Panc1 (cell line): ENCODE measurements around the gene SRMS. TPM values are rescaled to one million over a fixed set of nuclear protein-coding genes. Genes with fewer than 3 reads are reported as not detected.

Experiments
- ATAC-seq: fragments of 200-7000 bp; cut with Tn5 transposase; 2 replicates; pipeline ENCODE4 v1.9.1; 2020; ENCODE audit warnings: mild to moderate bottlenecking, moderate library complexity
- BruUV-seq: library from RNA; stranded (reverse); fragments of 400-500 nt; replicated peaks from 2 replicates; lab custom pipeline; 2021; lab: Mats Ljungman, UMichigan
- CTCF ChIA-PET: fragments of 300-600 bp; sonication (Branson Sonifier 250); formaldehyde crosslinking; loops from one replicate; lab custom pipeline; 2022; ENCODE audit warnings: antibody characterized with exemption; lab: Charles Lee
- POLR2A ChIA-PET: fragments of 300-600 bp; sonication (Branson Sonifier 250); formaldehyde crosslinking; loops from one replicate; lab custom pipeline; 2022; ENCODE audit warnings: antibody characterized with exemption; lab: Charles Lee
- DNase-seq: peaks from one replicate; pipeline ENCODE4 v3.0.0-alpha.2; 2010; ENCODE audit warnings: low read depth, low spot score
- H3K27ac ChIP-seq: 2 replicates; pipeline ENCODE4 v1.5.1; 2011; ENCODE audit warnings: mild to moderate bottlenecking, low read length, inconsistent platforms
- H3K27me3 ChIP-seq: fragments of 200-500 bp; sonication (Bioruptor generic); 2 replicates; pipeline ENCODE4 v1.6.0; 2014; ENCODE audit warnings: low read length, inconsistent platforms; ENCODE audit not compliant: control insufficient read depth, insufficient read depth
- H3K36me3 ChIP-seq: fragments of 200-500 bp; sonication (Bioruptor generic); 2 replicates; pipeline ENCODE4 v1.5.1; 2014; ENCODE audit warnings: inconsistent platforms, mild to moderate bottlenecking, low read length, moderate library complexity; ENCODE audit not compliant: control insufficient read depth, insufficient read depth
- H3K4me1 ChIP-seq: 2 replicates; pipeline ENCODE4 v1.5.1; 2011; ENCODE audit warnings: inconsistent platforms, mild to moderate bottlenecking, low read length, moderate library complexity; ENCODE audit not compliant: control insufficient read depth, insufficient read depth
- H3K4me3 ChIP-seq, 2 experiments: 2 replicates each; pipeline ENCODE4 v1.5.1; 2011 to 2012; ENCODE audit warnings: low read depth in 2 of 2, low read length in 2 of 2, mild to moderate bottlenecking in 2 of 2, inconsistent platforms in 1 of 2, moderate library complexity in 1 of 2
- H3K9me3 ChIP-seq: fragments of 200-500 bp; sonication (Bioruptor generic); 2 replicates; pipeline ENCODE4 v1.5.1; 2014; ENCODE audit warnings: low read depth, mild to moderate bottlenecking, inconsistent platforms, low read length, moderate library complexity; ENCODE audit not compliant: control insufficient read depth, insufficient read depth
- CTCF ChIP-seq: fragments of 450-650 bp; IDR thresholded peaks from 2 replicates; pipeline ENCODE4 v1.5.1; 2017; ENCODE audit warnings: mild to moderate bottlenecking
- POLR2AphosphoS5 ChIP-seq: IDR thresholded peaks from 2 replicates; pipeline ENCODE4 v1.6.1; 2012; ENCODE audit warnings: mild to moderate bottlenecking, low read depth, low read length, moderate library complexity
- SIN3A ChIP-seq: IDR thresholded peaks from 2 replicates; pipeline ENCODE4 v1.6.1; 2012; ENCODE audit warnings: low read depth, mild to moderate bottlenecking, low read length, moderate library complexity, borderline replicate concordance; ENCODE audit not compliant: insufficient read depth
- TCF7L2 ChIP-seq: IDR thresholded peaks from 2 replicates; pipeline ENCODE4 v1.6.1; 2011; ENCODE audit warnings: mild to moderate bottlenecking, low read depth, low read length, inconsistent platforms
- in situ Hi-C: cut with HindIII; loops from 2 replicates; pipeline ENCODE4 v1.10.0; 2016; ENCODE audit warnings: low sequenced_read_pairs, low pct_unique_long_range_greater_than_20kb
- intact Hi-C: fragments of 100-400 bp; cut with micrococcal nuclease; formaldehyde crosslinking; loops from one replicate; pipeline ENCODE4 v1.10.0; 2022; ENCODE audit not compliant: unreplicated experiment
- total RNA-seq: library from RNA; stranded (reverse); gene quantifications from one replicate; pipeline ENCODE4 v1.2.1, GENCODE V29; 2021; ENCODE audit not compliant: unreplicated experiment
- TF ChIP-seq, protein P1 (sequence below), 2 experiments: IDR thresholded peaks; 2 replicates each; pipeline ENCODE4 v1.6.1; 2011 to 2012; ENCODE audit warnings: low read depth in 2 of 2, control low read depth in 1 of 2, low read length in 1 of 2, mild to moderate bottlenecking in 1 of 2, moderate library complexity in 1 of 2; ENCODE audit not compliant: insufficient read depth in 1 of 2

SRMS gene
- total RNA-seq, 1 experiment from 2014 or later: not detected

DNA sequence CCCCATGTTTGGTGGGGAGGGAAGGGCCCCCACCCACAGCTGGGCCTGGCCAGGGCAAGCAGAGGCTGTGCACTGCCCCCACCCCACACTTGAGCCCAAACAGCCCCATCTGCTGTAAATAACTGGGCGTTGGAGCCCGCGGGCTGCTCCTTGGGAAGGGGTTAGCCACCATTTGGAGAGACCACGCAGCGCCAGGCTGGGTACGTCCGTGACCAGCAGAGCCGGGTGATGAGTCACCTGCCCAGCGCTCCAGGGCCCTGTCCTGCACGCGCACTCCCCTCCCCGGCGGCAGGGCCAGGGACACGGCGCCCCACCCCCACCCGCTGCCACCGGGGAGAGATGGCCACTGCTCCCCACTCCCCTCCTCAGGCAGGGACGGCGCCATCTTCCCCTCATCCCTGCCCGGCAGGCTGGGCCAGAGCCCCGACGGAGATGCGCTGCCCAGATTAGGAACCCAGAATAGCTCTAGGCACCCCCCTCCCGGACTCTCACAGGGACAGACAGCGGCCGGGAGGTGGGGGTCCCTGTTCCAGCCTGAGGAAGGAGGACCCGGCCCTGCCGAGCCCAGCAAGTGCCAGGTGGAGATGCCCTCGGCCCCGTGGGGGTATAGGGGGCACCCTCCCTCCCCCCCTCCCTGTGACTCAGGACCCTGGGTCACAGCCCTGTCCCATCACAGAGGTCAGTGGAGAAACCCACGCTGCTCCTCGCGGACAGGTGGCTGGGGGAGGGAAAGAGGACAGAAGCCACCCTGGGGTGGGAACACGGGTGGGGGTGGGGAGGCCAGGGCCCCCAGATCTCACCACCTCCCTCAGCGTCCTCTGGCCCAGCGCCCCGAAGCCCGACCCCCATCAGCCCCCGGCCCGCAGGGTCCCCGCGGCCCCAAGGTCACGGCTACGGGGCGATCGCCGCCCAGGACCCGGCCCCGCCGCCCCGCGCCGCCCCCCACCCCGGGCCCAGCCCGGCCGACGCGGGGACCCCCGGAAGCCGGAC lies 49.3 kb downstream of the SRMS start:
- H3K9me3 ChIP-seq: no peaks in the 10 kb centered on the region
- H3K36me3 ChIP-seq: no peaks in the 10 kb centered on the region; the same call in 1 of the 2 replicates
- peaks cover 18% of the 10 kb centered on the region for H3K4me1 ChIP-seq
- in situ Hi-C loops: no loop called here
- TF ChIP-seq, protein P1, sequence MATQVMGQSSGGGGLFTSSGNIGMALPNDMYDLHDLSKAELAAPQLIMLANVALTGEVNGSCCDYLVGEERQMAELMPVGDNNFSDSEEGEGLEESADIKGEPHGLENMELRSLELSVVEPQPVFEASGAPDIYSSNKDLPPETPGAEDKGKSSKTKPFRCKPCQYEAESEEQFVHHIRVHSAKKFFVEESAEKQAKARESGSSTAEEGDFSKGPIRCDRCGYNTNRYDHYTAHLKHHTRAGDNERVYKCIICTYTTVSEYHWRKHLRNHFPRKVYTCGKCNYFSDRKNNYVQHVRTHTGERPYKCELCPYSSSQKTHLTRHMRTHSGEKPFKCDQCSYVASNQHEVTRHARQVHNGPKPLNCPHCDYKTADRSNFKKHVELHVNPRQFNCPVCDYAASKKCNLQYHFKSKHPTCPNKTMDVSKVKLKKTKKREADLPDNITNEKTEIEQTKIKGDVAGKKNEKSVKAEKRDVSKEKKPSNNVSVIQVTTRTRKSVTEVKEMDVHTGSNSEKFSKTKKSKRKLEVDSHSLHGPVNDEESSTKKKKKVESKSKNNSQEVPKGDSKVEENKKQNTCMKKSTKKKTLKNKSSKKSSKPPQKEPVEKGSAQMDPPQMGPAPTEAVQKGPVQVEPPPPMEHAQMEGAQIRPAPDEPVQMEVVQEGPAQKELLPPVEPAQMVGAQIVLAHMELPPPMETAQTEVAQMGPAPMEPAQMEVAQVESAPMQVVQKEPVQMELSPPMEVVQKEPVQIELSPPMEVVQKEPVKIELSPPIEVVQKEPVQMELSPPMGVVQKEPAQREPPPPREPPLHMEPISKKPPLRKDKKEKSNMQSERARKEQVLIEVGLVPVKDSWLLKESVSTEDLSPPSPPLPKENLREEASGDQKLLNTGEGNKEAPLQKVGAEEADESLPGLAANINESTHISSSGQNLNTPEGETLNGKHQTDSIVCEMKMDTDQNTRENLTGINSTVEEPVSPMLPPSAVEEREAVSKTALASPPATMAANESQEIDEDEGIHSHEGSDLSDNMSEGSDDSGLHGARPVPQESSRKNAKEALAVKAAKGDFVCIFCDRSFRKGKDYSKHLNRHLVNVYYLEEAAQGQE (IDR thresholded peaks at IDR 0.05; ENCODE audit: insufficient read depth in 1 of 2, low read depth in 2 of 2, low read length in 1 of 2): no peak
- TF ChIP-seq TCF7L2: no peak
- TF ChIP-seq POLR2AphosphoS5: no peak
- DNase-seq (no peak), ATAC-seq (peak; percentile 54)
- intact Hi-C loops: no loop called here
- peak overlapping the region; percentile 66 for H3K27ac ChIP-seq
- peak overlapping the region; percentile 47 to 68 for H3K4me3 ChIP-seq
- POLR2A ChIA-PET: interaction anchor here (0.6 kb wide), 1 partner anchor 270 kb away, joined by 3 read pairs; no protein-coding TSS in a partner anchor
- no TSS peak for BruUV-seq
- H3K27me3 ChIP-seq: no peaks in the 10 kb centered on the region
- CTCF ChIA-PET: interaction anchor here (0.6 kb wide), 1 partner anchor 22 kb away, joined by 3 read pairs; no protein-coding TSS in a partner anchor

- peaks cover 18% of the 10 kb centered on the region for H3K4me1 ChIP-seq
- peak overlapping the region; percentile 47 to 68 for H3K4me3 ChIP-seq
- ATAC-seq (peak; percentile 36; the same call in 1 of the 2 replicates), DNase-seq (no peak)
- no peaks in the 10 kb centered on the region for H3K27me3 ChIP-seq
- ChIA-PET POLR2A (interaction anchor here (0.5 to 0.6 kb wide), 2 partner anchors 50 to 269 kb away, joined by 3 read pairs; no protein-coding TSS in a partner anchor), CTCF (interaction anchor here (0.5 to 1.2 kb wide), 3 partner anchors 21 to 174 kb away, joined by 3 to 4 read pairs (median 3); no protein-coding TSS in a partner anchor)
- TSS peak; percentile 75 for BruUV-seq
- intact Hi-C loops (no loop called here), in situ Hi-C loops (no loop called here)
- H3K27ac ChIP-seq: peak overlapping the region; percentile 66
- TF ChIP-seq SIN3A (no peak), POLR2AphosphoS5 (no peak), CTCF (no peak), TCF7L2 (no peak)
- TF ChIP-seq, protein P1 (IDR thresholded peaks at IDR 0.05; ENCODE audit: insufficient read depth in 1 of 2, low read depth in 2 of 2, low read length in 1 of 2): no peak
- H3K36me3 ChIP-seq: no peaks in the 10 kb centered on the region; the same call in 1 of the 2 replicates
- H3K9me3 ChIP-seq: no peaks in the 10 kb centered on the region
These were observed 50.2 kb downstream of the SRMS start for GRCh38 chr20:63497138-63497945.
